Measurements from ENCODE around the gene ITM2B. TPM values are rescaled to one million over a fixed set of nuclear protein-coding genes. Genes with fewer than 3 reads are reported as not detected.

Gene ITM2B
- total RNA-seq, 1 experiment from 2014 or later, result 105 TPM

DNA sequence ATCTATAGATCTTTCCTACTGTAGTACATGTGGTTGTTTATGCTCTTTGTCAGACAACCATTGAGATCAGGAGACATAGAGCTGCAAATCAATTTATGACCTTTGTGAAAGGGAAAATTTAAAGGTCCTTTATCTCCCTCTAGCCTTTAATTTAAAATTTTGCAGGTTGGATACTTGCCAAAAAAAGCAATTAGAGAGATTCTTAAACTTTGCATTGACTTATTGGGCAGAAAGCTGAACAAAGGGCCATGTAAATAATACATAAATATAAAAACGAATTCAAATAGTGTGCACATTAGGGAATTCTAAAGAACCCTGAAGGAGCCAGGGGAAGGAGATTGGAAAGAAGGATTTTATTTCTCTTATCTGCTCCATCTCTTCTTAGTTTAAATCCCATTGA is 48.5 kb downstream of the ITM2B start:
- Histone ChIP-seq H3K27me3 (ENCODE audit: low read length) (no peaks in the 10 kb centered on the region), H3K27ac (ENCODE audit: low read length) (no peak overlapping the region), H3K36me3 (ENCODE audit: low read depth, low read length) (no peaks in the 10 kb centered on the region), H3K9me2 (replicated peaks; ENCODE audit: low read length) (no peaks in the 10 kb centered on the region), H3K4me1 (ENCODE audit: insufficient read depth, low read length) (no peaks in the 10 kb centered on the region), H3K4me2 (ENCODE audit: low read length) (no peak overlapping the region), H3K9me3 (ENCODE audit: low read length) (no peaks in the 10 kb centered on the region), H3K79me2 (ENCODE audit: low read length) (no peaks in the 10 kb centered on the region), H4K20me1 (ENCODE audit: low read length) (no peaks in the 10 kb centered on the region), H3K4me3 (ENCODE audit: low read length) (no peak overlapping the region), H2AFZ (ENCODE audit: low read length) (no peak overlapping the region), H3K9ac (ENCODE audit: low read length) (no peak overlapping the region), H3F3A (ENCODE audit: low read length, unreplicated experiment) (no peaks in the 10 kb centered on the region)
- POLR2A ChIA-PET (ENCODE audit: unreplicated experiment), result interaction anchor here (0.6 kb wide), 1 partner anchor 18 kb away, joined by 4 read pairs; no protein-coding TSS in a partner anchor
- ATAC-seq (no peak), DNase-seq (no peak)
- no TSS peak for BruUV-seq (replicated peaks)
- CTCF ChIA-PET, result no interaction called here
- TF ChIP-seq EZH2 (IDR thresholded peaks at IDR 0.05; ENCODE audit: low read length, unreplicated experiment) (no peak), EZH2phosphoT487 (IDR thresholded peaks at IDR 0.05; ENCODE audit: borderline replicate concordance, low read length) (no peak)
- TF ChIP-seq, protein P1, sequence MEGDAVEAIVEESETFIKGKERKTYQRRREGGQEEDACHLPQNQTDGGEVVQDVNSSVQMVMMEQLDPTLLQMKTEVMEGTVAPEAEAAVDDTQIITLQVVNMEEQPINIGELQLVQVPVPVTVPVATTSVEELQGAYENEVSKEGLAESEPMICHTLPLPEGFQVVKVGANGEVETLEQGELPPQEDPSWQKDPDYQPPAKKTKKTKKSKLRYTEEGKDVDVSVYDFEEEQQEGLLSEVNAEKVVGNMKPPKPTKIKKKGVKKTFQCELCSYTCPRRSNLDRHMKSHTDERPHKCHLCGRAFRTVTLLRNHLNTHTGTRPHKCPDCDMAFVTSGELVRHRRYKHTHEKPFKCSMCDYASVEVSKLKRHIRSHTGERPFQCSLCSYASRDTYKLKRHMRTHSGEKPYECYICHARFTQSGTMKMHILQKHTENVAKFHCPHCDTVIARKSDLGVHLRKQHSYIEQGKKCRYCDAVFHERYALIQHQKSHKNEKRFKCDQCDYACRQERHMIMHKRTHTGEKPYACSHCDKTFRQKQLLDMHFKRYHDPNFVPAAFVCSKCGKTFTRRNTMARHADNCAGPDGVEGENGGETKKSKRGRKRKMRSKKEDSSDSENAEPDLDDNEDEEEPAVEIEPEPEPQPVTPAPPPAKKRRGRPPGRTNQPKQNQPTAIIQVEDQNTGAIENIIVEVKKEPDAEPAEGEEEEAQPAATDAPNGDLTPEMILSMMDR (conservative IDR thresholded peaks at IDR 0.05; ENCODE audit: low read depth, low read length), result no peak
- intact Hi-C loops (cut with micrococcal nuclease), result no loop called here

DNA sequence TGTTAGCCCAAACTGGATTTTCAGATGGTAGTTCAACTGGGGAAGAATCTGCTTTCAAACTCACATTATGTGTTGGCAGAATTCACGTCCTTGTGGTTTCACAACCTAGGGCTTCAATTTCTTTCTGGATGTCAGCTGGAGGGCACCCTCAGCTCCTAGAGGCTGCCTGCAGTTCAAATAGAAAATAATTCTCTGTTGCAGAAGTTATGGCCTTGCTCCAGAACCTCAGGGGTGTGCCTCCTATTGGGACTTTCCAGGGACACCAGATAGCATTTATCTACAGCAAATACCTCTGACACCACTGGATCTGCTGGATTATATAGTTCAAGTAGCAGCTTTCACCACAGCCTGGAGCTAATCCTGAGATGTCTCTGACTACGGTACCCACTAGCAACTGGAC is 58.7 kb downstream of the ITM2B start:
- DNase-seq (no peak), ATAC-seq (no peak)
- H3K4me3 ChIP-seq (ENCODE audit: low read length), result no peak overlapping the region
- H3K9me3 ChIP-seq (ENCODE audit: low read length), result no peaks in the 10 kb centered on the region
- H3K79me2 ChIP-seq (ENCODE audit: low read length), result no peaks in the 10 kb centered on the region
- BruUV-seq (replicated peaks), result no TSS peak
- POLR2A ChIA-PET (ENCODE audit: unreplicated experiment), result no interaction called here
- H3K36me3 ChIP-seq (ENCODE audit: low read depth, low read length), result no peaks in the 10 kb centered on the region
- no peaks in the 10 kb centered on the region for H4K20me1 ChIP-seq (ENCODE audit: low read length)
- no peak for TF ChIP-seq EZH2phosphoT487 (IDR thresholded peaks at IDR 0.05; ENCODE audit: borderline replicate concordance, low read length)
- TF ChIP-seq, protein P1 (conservative IDR thresholded peaks at IDR 0.05; ENCODE audit: low read depth, low read length), result no peak
- TF ChIP-seq EZH2 (IDR thresholded peaks at IDR 0.05; ENCODE audit: low read length, unreplicated experiment), result no peak
- CTCF ChIA-PET, result no interaction called here
- no peak overlapping the region for H2AFZ ChIP-seq (ENCODE audit: low read length)
- H3K27me3 ChIP-seq (ENCODE audit: low read length), result no peaks in the 10 kb centered on the region; the same call in 1 of the 2 replicates
- intact Hi-C loops (cut with micrococcal nuclease), result no loop called here
- no peaks in the 10 kb centered on the region for H3K9me2 ChIP-seq (replicated peaks; ENCODE audit: low read length)
- H3K4me2 ChIP-seq (ENCODE audit: low read length), result no peak overlapping the region
- no peaks in the 10 kb centered on the region for H3F3A ChIP-seq (ENCODE audit: low read length, unreplicated experiment)
- H3K4me1 ChIP-seq (ENCODE audit: insufficient read depth, low read length), result no peaks in the 10 kb centered on the region
- no peak overlapping the region for H3K9ac ChIP-seq (ENCODE audit: low read length)
- H3K27ac ChIP-seq (ENCODE audit: low read length), result no peak overlapping the region

DNA sequence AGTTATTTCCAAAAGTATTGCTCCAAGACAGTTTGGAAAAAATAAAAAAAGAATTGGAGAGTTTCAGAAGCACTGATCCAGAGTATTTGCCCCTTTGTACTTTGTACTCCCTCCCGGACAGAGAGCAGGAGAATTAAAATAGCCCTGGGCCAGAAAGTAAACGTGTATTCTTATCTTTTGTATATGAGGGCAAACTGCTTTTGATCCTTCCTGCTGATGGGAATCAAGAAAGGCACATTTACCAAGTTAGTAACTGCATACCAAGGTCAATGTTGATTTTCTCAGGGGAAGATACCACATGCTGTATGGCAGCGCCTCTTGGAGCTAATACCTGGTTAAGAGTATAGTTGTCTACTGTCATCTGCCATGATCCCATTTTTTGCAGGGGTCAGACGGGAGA is 59.6 kb downstream of the ITM2B start:
- Histone ChIP-seq H3F3A (ENCODE audit: low read length, unreplicated experiment) (no peaks in the 10 kb centered on the region), H3K4me2 (ENCODE audit: low read length) (no peak overlapping the region), H3K9me2 (replicated peaks; ENCODE audit: low read length) (no peaks in the 10 kb centered on the region), H3K27ac (ENCODE audit: low read length) (no peak overlapping the region), H2AFZ (ENCODE audit: low read length) (no peak overlapping the region), H3K9me3 (ENCODE audit: low read length) (no peaks in the 10 kb centered on the region), H3K36me3 (ENCODE audit: low read depth, low read length) (no peaks in the 10 kb centered on the region), H3K4me1 (ENCODE audit: insufficient read depth, low read length) (no peaks in the 10 kb centered on the region), H3K79me2 (ENCODE audit: low read length) (no peaks in the 10 kb centered on the region), H3K27me3 (ENCODE audit: low read length) (no peaks in the 10 kb centered on the region; the same call in 1 of the 2 replicates), H3K4me3 (ENCODE audit: low read length) (no peak overlapping the region), H4K20me1 (ENCODE audit: low read length) (no peaks in the 10 kb centered on the region), H3K9ac (ENCODE audit: low read length) (no peak overlapping the region)
- ChIA-PET CTCF (no interaction called here), POLR2A (ENCODE audit: unreplicated experiment) (no interaction called here)
- TF ChIP-seq, protein P1 (conservative IDR thresholded peaks at IDR 0.05; ENCODE audit: low read depth, low read length), result no peak
- TF ChIP-seq EZH2phosphoT487 (IDR thresholded peaks at IDR 0.05; ENCODE audit: borderline replicate concordance, low read length) (no peak), EZH2 (IDR thresholded peaks at IDR 0.05; ENCODE audit: low read length, unreplicated experiment) (no peak)
- BruUV-seq (replicated peaks), result no TSS peak
- intact Hi-C loops (cut with micrococcal nuclease), result no loop called here
- DNase-seq (no peak), ATAC-seq (no peak)
